Measurements from ENCODE around the gene COASY. TPM values are rescaled to one million over a fixed set of nuclear protein-coding genes. Genes with fewer than 3 reads are reported as not detected.

The COASY gene
- total RNA-seq, 3 donors from 2014 or later (not counting 1 experiment from before 2014, with no cell fraction given): 61.1 to 67.8 (median 62.3) TPM

- no peaks in the 10 kb centered on the region for H3K9me3 ChIP-seq (ENCODE audit: control insufficient read depth, insufficient read depth, low read length)
- H3K27me3 ChIP-seq (ENCODE audit: control insufficient read depth, insufficient read depth, low read length): no peaks in the 10 kb centered on the region
- H3K27ac Mint-ChIP-seq: no peak overlapping the region
- no peak overlapping the region for H3K27ac ChIP-seq (ENCODE audit: low read length)
- intact Hi-C loops (cut with micrococcal nuclease): no loop called here
- DNase-seq (no peak), ATAC-seq (no peak)
- TF ChIP-seq CTCF (IDR thresholded peaks at IDR 0.05): no peak
- WGBS (ENCODE audit: insufficient coverage): 94% methylated on average over 9 of the region's 9 CpGs
- no peak overlapping the region for H3K4me3 Mint-ChIP-seq
- peaks cover 8% of the 10 kb centered on the region for H3K4me1 ChIP-seq (ENCODE audit: control insufficient read depth, insufficient read depth, low read length)
- H3K4me1 Mint-ChIP-seq: peaks cover 9 to 14% of the 10 kb centered on the region in 2 donors
- no peaks in the 10 kb centered on the region for H3K36me3 ChIP-seq (ENCODE audit: control insufficient read depth, insufficient read depth, low read length)
- H3K27me3 Mint-ChIP-seq (ENCODE audit: low read depth in 2 of 2): peaks cover 16 to 17% of the 10 kb centered on the region in 2 donors
- H3K4me3 ChIP-seq (ENCODE audit: low read length): no peak overlapping the region
- H3K9me3 Mint-ChIP-seq: no peaks in the 10 kb centered on the region
- no peaks in the 10 kb centered on the region for H3K36me3 Mint-ChIP-seq
These were observed 39.6 kb upstream of the COASY start for GRCh38 chr17:42522263-42522790.

GRCh38 chr17:42522798-42523278, 39.1 kb upstream of the COASY start:
- Mint-ChIP-seq H3K4me3 (no peak overlapping the region), H3K27ac (no peak overlapping the region), H3K9me3 (no peaks in the 10 kb centered on the region), H3K4me1 (peaks cover 7 to 13% of the 10 kb centered on the region in 2 donors), H3K27me3 (ENCODE audit: low read depth in 2 of 2) (peaks cover 16 to 17% of the 10 kb centered on the region in 2 donors), H3K36me3 (no peaks in the 10 kb centered on the region)
- H3K27ac ChIP-seq (ENCODE audit: low read length): no peak overlapping the region
- ATAC-seq (no peak), DNase-seq (no peak)
- no peaks in the 10 kb centered on the region for H3K36me3 ChIP-seq (ENCODE audit: control insufficient read depth, insufficient read depth, low read length)
- H3K4me1 ChIP-seq (ENCODE audit: control insufficient read depth, insufficient read depth, low read length): peaks cover 8% of the 10 kb centered on the region
- H3K9me3 ChIP-seq (ENCODE audit: control insufficient read depth, insufficient read depth, low read length): no peaks in the 10 kb centered on the region
- no peaks in the 10 kb centered on the region for H3K27me3 ChIP-seq (ENCODE audit: control insufficient read depth, insufficient read depth, low read length)
- TF ChIP-seq CTCF (IDR thresholded peaks at IDR 0.05): no peak
- intact Hi-C loops (cut with micrococcal nuclease): no loop called here
- H3K4me3 ChIP-seq (ENCODE audit: low read length): no peak overlapping the region
- WGBS (ENCODE audit: insufficient coverage): 95% methylated on average over 8 of the region's 8 CpGs

GRCh38 chr17:42525221-42525620, 36.7 kb upstream of the COASY start:
- WGBS (ENCODE audit: insufficient coverage): 100% methylated on average over 1 of the region's 2 CpGs
- no peak for DNase-seq
- H3K4me3 Mint-ChIP-seq: no peak overlapping the region
- H3K9me3 Mint-ChIP-seq: no peaks in the 10 kb centered on the region
- Histone ChIP-seq H3K27ac (ENCODE audit: low read length) (no peak overlapping the region), H3K4me1 (ENCODE audit: control insufficient read depth, insufficient read depth, low read length) (peaks cover 24% of the 10 kb centered on the region), H3K4me3 (ENCODE audit: low read length) (no peak overlapping the region), H3K27me3 (ENCODE audit: control insufficient read depth, insufficient read depth, low read length) (no peaks in the 10 kb centered on the region), H3K9me3 (ENCODE audit: control insufficient read depth, insufficient read depth, low read length) (no peaks in the 10 kb centered on the region), H3K36me3 (ENCODE audit: control insufficient read depth, insufficient read depth, low read length) (no peaks in the 10 kb centered on the region)
- H3K27me3 Mint-ChIP-seq (ENCODE audit: low read depth in 2 of 2): peaks cover 8 to 14% of the 10 kb centered on the region in 2 donors
- intact Hi-C loops (cut with micrococcal nuclease): no loop called here
- ATAC-seq: no peak
- peaks cover 8 to 25% of the 10 kb centered on the region in 2 donors for H3K4me1 Mint-ChIP-seq
- H3K27ac Mint-ChIP-seq: no peak overlapping the region
- no peak for TF ChIP-seq CTCF (IDR thresholded peaks at IDR 0.05)
- no peaks in the 10 kb centered on the region for H3K36me3 Mint-ChIP-seq

GRCh38 chr17:42526031-42526444, 35.9 kb upstream of the COASY start:
- no peak for ATAC-seq
- intact Hi-C loops (cut with micrococcal nuclease): no loop called here
- 92% methylated on average over 6 of the region's 6 CpGs for WGBS (ENCODE audit: insufficient coverage)

More at GRCh38 chr17:42526031-42526444, 35.9 kb upstream of the COASY start:
- no peaks in the 10 kb centered on the region for H3K36me3 ChIP-seq (ENCODE audit: control insufficient read depth, insufficient read depth, low read length)
- Mint-ChIP-seq H3K27ac (no peak overlapping the region), H3K9me3 (no peaks in the 10 kb centered on the region), H3K36me3 (no peaks in the 10 kb centered on the region), H3K4me1 (peaks cover 14 to 34% of the 10 kb centered on the region in 2 donors), H3K4me3 (no peak overlapping the region), H3K27me3 (ENCODE audit: low read depth in 2 of 2) (peaks cover 6 to 12% of the 10 kb centered on the region in 2 donors)
- H3K27me3 ChIP-seq (ENCODE audit: control insufficient read depth, insufficient read depth, low read length): no peaks in the 10 kb centered on the region
- DNase-seq: no peak
- no peaks in the 10 kb centered on the region for H3K9me3 ChIP-seq (ENCODE audit: control insufficient read depth, insufficient read depth, low read length)
- H3K4me3 ChIP-seq (ENCODE audit: low read length): no peak overlapping the region
- no peak for TF ChIP-seq CTCF (IDR thresholded peaks at IDR 0.05)
- H3K27ac ChIP-seq (ENCODE audit: low read length): no peak overlapping the region
- peaks cover 32% of the 10 kb centered on the region for H3K4me1 ChIP-seq (ENCODE audit: control insufficient read depth, insufficient read depth, low read length)

All from natural killer cell (primary cell).